Chondrocyte (in vitro differentiated cells): ENCODE data around the gene PRCP. TPM values are rescaled to one million over a fixed set of nuclear protein-coding genes. Genes with fewer than 3 reads are reported as not detected.
A peak's percentile ranks its signal among the peaks of the same experiment; 100 is the strongest.

Source experiments
- DNase-seq: peaks from one replicate; pipeline ENCODE4 v3.0.0; 2021; ENCODE audit warnings: mixed read lengths, low spot score
- H3K27ac Mint-ChIP-seq: one replicate; pipeline ENCODE4 v1.8.0; 2021; ENCODE audit warnings: mild to moderate bottlenecking, moderate library complexity, mixed read lengths; ENCODE audit not compliant: unreplicated experiment
- H3K27me3 Mint-ChIP-seq: 2 replicates; pipeline ENCODE4 v1.8.0; 2021; ENCODE audit warnings: low read depth, mixed read lengths
- H3K36me3 Mint-ChIP-seq: 2 replicates; pipeline ENCODE4 v1.8.0; 2021; ENCODE audit warnings: low read depth, mixed read lengths
- H3K4me1 Mint-ChIP-seq: 2 replicates; pipeline ENCODE4 v1.8.0; 2021; ENCODE audit warnings: low read depth, mild to moderate bottlenecking, mixed read lengths
- H3K4me3 Mint-ChIP-seq: one replicate; pipeline ENCODE4 v1.8.0; 2021; ENCODE audit warnings: mild to moderate bottlenecking, moderate library complexity, mixed read lengths; ENCODE audit not compliant: unreplicated experiment
- H3K9me3 Mint-ChIP-seq: 2 replicates; pipeline ENCODE4 v1.8.0; 2021; ENCODE audit warnings: low read depth, mixed read lengths
- total RNA-seq: library from RNA; stranded (reverse); gene quantifications from 3 replicates; pipeline ENCODE4 v1.2.1, GENCODE V29; 2021
- TF ChIP-seq, protein P1 (sequence below): fragments of 200-600 bp; sonication (generic); IDR thresholded peaks from 2 replicates; pipeline ENCODE4 v1.5.0; 2021; ENCODE audit warnings: antibody characterized with exemption, mild to moderate bottlenecking, moderate library complexity

The PRCP gene
- total RNA-seq, 1 donor from 2014 or later: 58.9 TPM

DNA sequence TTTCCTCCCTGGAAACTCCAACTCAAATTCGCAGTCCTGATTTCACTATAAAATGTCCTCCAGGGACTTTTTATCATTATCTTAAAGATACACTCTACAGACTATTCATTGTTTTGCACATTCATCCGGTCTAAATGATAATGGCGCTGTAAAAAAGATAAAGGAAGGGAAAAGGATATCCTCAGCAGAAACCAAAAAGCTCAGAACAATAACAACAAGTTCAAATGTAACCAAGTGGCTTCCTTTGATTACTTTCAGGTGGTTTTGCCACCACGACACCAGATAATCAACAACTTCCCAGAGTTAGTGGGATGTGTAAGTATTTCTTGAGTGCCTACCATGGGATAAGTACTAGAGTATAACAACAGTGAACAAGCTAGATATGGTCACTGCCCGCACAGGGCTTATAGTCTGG is 26.3 kb downstream of the PRCP start:
- Mint-ChIP-seq H3K9me3 (no peaks in the 10 kb centered on the region), H3K27me3 (no peaks in the 10 kb centered on the region), H3K4me1 (no peaks in the 10 kb centered on the region), H3K4me3 (no peak overlapping the region), H3K27ac (no peak overlapping the region), H3K36me3 (no peaks in the 10 kb centered on the region)
- no peak for DNase-seq
- TF ChIP-seq, protein P1, sequence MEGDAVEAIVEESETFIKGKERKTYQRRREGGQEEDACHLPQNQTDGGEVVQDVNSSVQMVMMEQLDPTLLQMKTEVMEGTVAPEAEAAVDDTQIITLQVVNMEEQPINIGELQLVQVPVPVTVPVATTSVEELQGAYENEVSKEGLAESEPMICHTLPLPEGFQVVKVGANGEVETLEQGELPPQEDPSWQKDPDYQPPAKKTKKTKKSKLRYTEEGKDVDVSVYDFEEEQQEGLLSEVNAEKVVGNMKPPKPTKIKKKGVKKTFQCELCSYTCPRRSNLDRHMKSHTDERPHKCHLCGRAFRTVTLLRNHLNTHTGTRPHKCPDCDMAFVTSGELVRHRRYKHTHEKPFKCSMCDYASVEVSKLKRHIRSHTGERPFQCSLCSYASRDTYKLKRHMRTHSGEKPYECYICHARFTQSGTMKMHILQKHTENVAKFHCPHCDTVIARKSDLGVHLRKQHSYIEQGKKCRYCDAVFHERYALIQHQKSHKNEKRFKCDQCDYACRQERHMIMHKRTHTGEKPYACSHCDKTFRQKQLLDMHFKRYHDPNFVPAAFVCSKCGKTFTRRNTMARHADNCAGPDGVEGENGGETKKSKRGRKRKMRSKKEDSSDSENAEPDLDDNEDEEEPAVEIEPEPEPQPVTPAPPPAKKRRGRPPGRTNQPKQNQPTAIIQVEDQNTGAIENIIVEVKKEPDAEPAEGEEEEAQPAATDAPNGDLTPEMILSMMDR: no peak

DNA sequence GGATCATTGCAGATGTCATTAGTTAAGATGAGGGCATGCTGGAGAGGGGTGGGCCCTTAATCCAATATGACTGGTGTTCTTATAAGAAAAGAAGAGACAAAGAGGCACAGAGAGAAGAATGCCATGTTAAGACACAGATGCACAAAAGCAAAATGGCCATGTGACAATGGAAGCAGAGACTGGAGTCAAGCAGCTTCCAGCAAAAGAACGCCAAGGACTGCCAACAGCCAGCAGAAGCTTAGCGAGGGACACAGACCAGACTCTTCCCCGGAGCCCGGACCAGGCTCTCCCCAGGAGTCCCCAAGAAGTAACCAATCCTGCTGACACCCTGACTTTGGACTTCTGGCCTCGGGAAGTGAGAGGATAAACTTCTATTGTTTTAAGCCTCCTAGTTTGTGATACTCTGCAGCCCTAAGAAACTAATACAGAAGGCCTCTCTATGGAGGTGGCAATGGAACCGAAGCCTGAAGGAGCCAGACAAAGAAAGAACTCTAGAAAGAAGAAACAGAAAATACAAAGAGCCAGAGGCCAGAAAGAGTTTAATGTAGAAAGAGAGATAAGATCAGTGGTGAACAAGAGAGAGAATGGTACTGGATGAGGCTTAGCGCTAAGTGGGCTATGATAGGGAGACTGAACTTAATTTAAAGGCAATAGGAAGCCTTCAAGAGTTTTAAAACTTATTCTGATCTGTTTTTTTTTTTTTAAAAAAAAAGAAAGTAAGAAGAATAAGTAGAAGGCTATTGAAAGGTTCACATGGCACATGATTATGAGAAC is 27.7 kb downstream of the PRCP start:
- Mint-ChIP-seq H3K27ac (no peak overlapping the region), H3K36me3 (no peaks in the 10 kb centered on the region), H3K4me1 (peaks cover 2% of the 10 kb centered on the region), H3K4me3 (no peak overlapping the region), H3K9me3 (no peaks in the 10 kb centered on the region), H3K27me3 (no peaks in the 10 kb centered on the region)
- no peak for DNase-seq
- TF ChIP-seq, protein P1: no peak

- no peak overlapping the region for H3K4me3 Mint-ChIP-seq
Measured at GRCh38 chr11:82871646-82872045, 28.6 kb downstream of the PRCP start.

GRCh38 chr11:82869657-82870056 is 30.6 kb downstream of the PRCP start:
- H3K27ac Mint-ChIP-seq: no peak overlapping the region
- H3K27me3 Mint-ChIP-seq: no peaks in the 10 kb centered on the region
- TF ChIP-seq, protein P1: no peak
- peaks cover 5% of the 10 kb centered on the region for H3K4me1 Mint-ChIP-seq
- no peaks in the 10 kb centered on the region for H3K9me3 Mint-ChIP-seq
- H3K4me3 Mint-ChIP-seq: no peak overlapping the region
- no peak for DNase-seq
- H3K36me3 Mint-ChIP-seq: no peaks in the 10 kb centered on the region

More at GRCh38 chr11:82871646-82872045, 28.6 kb downstream of the PRCP start:
- TF ChIP-seq, protein P1: no peak
- Mint-ChIP-seq H3K36me3 (no peaks in the 10 kb centered on the region), H3K27me3 (no peaks in the 10 kb centered on the region), H3K4me1 (peaks cover 5% of the 10 kb centered on the region), H3K9me3 (no peaks in the 10 kb centered on the region), H3K27ac (no peak overlapping the region)
- DNase-seq: no peak

DNA sequence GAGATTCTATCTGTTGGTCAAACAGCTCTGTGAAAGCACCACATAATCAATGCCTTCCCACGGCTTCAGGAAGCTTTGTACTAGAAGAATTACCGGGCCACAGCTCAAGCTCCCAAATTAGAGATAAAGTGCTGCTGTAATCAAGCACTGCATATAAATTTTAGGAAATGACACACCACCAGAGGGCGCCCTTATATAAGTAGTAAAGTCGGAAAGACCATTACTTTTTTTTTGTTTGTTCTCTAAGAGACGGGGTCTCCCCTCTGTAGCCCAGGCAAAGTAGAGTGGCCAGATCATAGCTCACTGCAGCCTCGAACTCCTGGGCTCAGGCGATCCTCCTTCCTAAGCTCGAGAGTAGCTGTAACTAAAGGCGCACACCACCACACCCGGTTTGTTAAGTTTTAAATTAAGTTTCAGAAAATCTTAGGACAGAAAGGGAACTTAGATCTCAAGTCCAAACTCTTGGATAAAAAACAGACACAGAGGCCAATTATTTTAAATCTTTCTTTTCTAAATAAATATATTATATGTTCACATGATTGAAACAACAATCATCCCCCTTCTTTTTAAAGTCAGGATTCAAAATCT is 32.6 kb downstream of the PRCP start:
- Mint-ChIP-seq H3K36me3 (no peaks in the 10 kb centered on the region), H3K4me1 (peaks cover 14% of the 10 kb centered on the region), H3K9me3 (no peaks in the 10 kb centered on the region), H3K27ac (no peak overlapping the region), H3K27me3 (no peaks in the 10 kb centered on the region), H3K4me3 (peak overlapping the region; percentile 37)
- TF ChIP-seq, protein P1: peak; percentile 95
- no peak for DNase-seq
